SK-N-SH (cell line): ENCODE data around the gene RNF187. TPM values are rescaled to one million over a fixed set of nuclear protein-coding genes. Genes with fewer than 3 reads are reported as not detected.

Source experiments
- CTCF ChIA-PET: fragments of 300-600, 350-600 bp; formaldehyde crosslinking; extraction: SDS; loops from one replicate; lab custom pipeline; 2021; lab: Yijun Ruan, JAX
- POLR2A ChIA-PET: fragments of 350-600 bp; sonication (Branson Sonifier 250); formaldehyde crosslinking; extraction: SDS; loops from one replicate; lab custom pipeline; 2020; ENCODE audit warnings: antibody characterized with exemption, inconsistent platforms; lab: Yijun Ruan, JAX
- DNase-seq: peaks from one replicate; pipeline ENCODE4 v3.0.0; 2012
- H2AFZ ChIP-seq: fragments of 200-600 bp; sonication (generic); 2 replicates; pipeline ENCODE4 v1.8.1; 2016; ENCODE audit warnings: antibody characterized with exemption, mild to moderate bottlenecking, low read depth
- H3F3A ChIP-seq: fragments of 200-600 bp; sonication (generic); replicated peaks from 2 replicates; pipeline ENCODE3; 2016; ENCODE audit warnings: antibody characterized with exemption, mild to moderate bottlenecking; ENCODE audit not compliant: insufficient read depth
- H3K27ac ChIP-seq, 2 experiments: fragments of 200-500 bp in 1 of 2; fragments of 200-600 bp in 1 of 2; sonication (Bioruptor generic) in 1 of 2; sonication (generic), shearing (Covaris generic) in 1 of 2; 2 replicates each; pipeline versions ENCODE4 v1.5.1 to v1.6.1; 2014 to 2016; ENCODE audit warnings: low read depth in 2 of 2, inconsistent platforms in 1 of 2, low read length in 1 of 2, mild to moderate bottlenecking in 1 of 2, mixed read lengths in 1 of 2
- H3K27me3 ChIP-seq: fragments of 200-600 bp; sonication (generic), shearing (Covaris generic); 2 replicates; pipeline ENCODE4 v1.6.1; 2016; ENCODE audit warnings: mixed run types; ENCODE audit not compliant: insufficient read depth
- H3K36me3 ChIP-seq, 2 experiments: fragments of 200-500 bp in 1 of 2; fragments of 200-600 bp in 1 of 2; sonication (Bioruptor generic) in 1 of 2; sonication (generic) in 1 of 2; replicated peaks in 1 of 2; 2 replicates each; pipeline versions ENCODE3 to v1.5.1; 2014 to 2016; ENCODE audit warnings: low read length in 1 of 2, mild to moderate bottlenecking in 1 of 2; ENCODE audit not compliant: insufficient read depth in 2 of 2, control insufficient read depth in 1 of 2
- H3K4me1 ChIP-seq, 2 experiments: fragments of 200-500 bp in 1 of 2; fragments of 200-600 bp in 1 of 2; sonication (Bioruptor generic) in 1 of 2; sonication (generic), shearing (Covaris generic) in 1 of 2; 2 replicates each; pipeline versions ENCODE4 v1.5.1 to v1.6.1; 2014 to 2016; ENCODE audit warnings: low read depth in 1 of 2, low read length in 1 of 2, mixed run types in 1 of 2; ENCODE audit not compliant: insufficient read depth in 2 of 2, control insufficient read depth in 1 of 2
- H3K4me2 ChIP-seq: fragments of 200-600 bp; sonication (generic), shearing (Covaris generic); 2 replicates; pipeline ENCODE4 v1.6.1; 2017; ENCODE audit warnings: mixed run types
- H3K4me3 ChIP-seq, 2 experiments: fragments of 200-500 bp in 1 of 2; fragments of 200-600 bp in 1 of 2; sonication (Bioruptor generic) in 1 of 2; sonication (generic), shearing (Covaris generic) in 1 of 2; 2 replicates each; pipeline versions ENCODE4 v1.5.1 to v1.8.1; 2014 to 2016; ENCODE audit warnings: low read depth in 2 of 2, inconsistent platforms in 1 of 2, low read length in 1 of 2, mild to moderate bottlenecking in 1 of 2, mixed read lengths in 1 of 2, moderate library complexity in 1 of 2
- H3K79me2 ChIP-seq: fragments of 200-600 bp; sonication (generic); 2 replicates; pipeline ENCODE4 v1.8.1; 2017; ENCODE audit warnings: mild to moderate bottlenecking; ENCODE audit not compliant: insufficient read depth
- H3K9ac ChIP-seq: fragments of 200-600 bp; sonication (generic); 2 replicates; pipeline ENCODE4 v1.6.1; 2017; ENCODE audit warnings: mixed run types
- H3K9me2 ChIP-seq: fragments of 200-600 bp; sonication (generic); 2 replicates; pipeline ENCODE4 v1.6.1; 2017; ENCODE audit warnings: mixed run types
- H3K9me3 ChIP-seq: fragments of 200-600 bp; sonication (generic); 2 replicates; pipeline ENCODE4 v1.6.1; 2017; ENCODE audit warnings: mixed run types, mild to moderate bottlenecking, moderate library complexity
- H4K20me1 ChIP-seq: fragments of 200-600 bp; sonication (generic); 2 replicates; pipeline ENCODE4 v1.6.1; 2017; ENCODE audit warnings: mild to moderate bottlenecking, mixed run types; ENCODE audit not compliant: insufficient read depth
- CHD2 ChIP-seq: fragments of 150-350 bp; IDR thresholded peaks from 2 replicates; pipeline ENCODE4 v1.6.1; 2018; ENCODE audit warnings: low read length; ENCODE audit not compliant: partially characterized antibody
- FOSL2 ChIP-seq: IDR thresholded peaks from 2 replicates; pipeline ENCODE4 v1.4.0; 2012; ENCODE audit warnings: low read depth, mild to moderate bottlenecking, moderate library complexity, borderline replicate concordance
- FOXJ3 ChIP-seq: sonication (generic); formaldehyde crosslinking; IDR thresholded peaks from 2 replicates; pipeline ENCODE4 v1.5.1; 2020; ENCODE audit warnings: mild to moderate bottlenecking, missing genetic modification reagents
- MEF2A ChIP-seq: IDR thresholded peaks from 2 replicates; pipeline ENCODE4 v1.4.0; 2012; ENCODE audit warnings: low read depth, borderline replicate concordance
- MXI1 ChIP-seq: IDR thresholded peaks from 2 replicates; pipeline ENCODE4 v1.6.1; 2012; ENCODE audit warnings: mild to moderate bottlenecking, low read depth, low read length, improper control_type of control experiment
- NFIC ChIP-seq: IDR thresholded peaks from 2 replicates; pipeline ENCODE4 v1.4.0; 2012; ENCODE audit warnings: borderline replicate concordance
- RAD21 ChIP-seq: IDR thresholded peaks from 2 replicates; pipeline ENCODE4 v1.6.1; 2012; ENCODE audit warnings: mild to moderate bottlenecking, low read length
- RCOR1 ChIP-seq: fragments of 150-350 bp; IDR thresholded peaks from 2 replicates; pipeline ENCODE4 v1.6.1; 2017; ENCODE audit warnings: antibody characterized with exemption, low read length
- RXRA ChIP-seq: IDR thresholded peaks from 2 replicates; pipeline ENCODE4 v1.4.0; 2012; ENCODE audit warnings: low read depth, mild to moderate bottlenecking, borderline replicate concordance
- SIN3A ChIP-seq: IDR thresholded peaks from 2 replicates; pipeline ENCODE4 v1.6.1; 2012; ENCODE audit warnings: low read depth, mild to moderate bottlenecking, low read length, moderate library complexity, borderline replicate concordance
- SMC3 ChIP-seq: IDR thresholded peaks from 2 replicates; pipeline ENCODE4 v1.6.1; 2012; ENCODE audit warnings: low read depth, low read length, improper control_type of control experiment
- TAF1 ChIP-seq: IDR thresholded peaks from 2 replicates; pipeline ENCODE4 v1.6.1; 2012; ENCODE audit warnings: low read depth, mild to moderate bottlenecking, low read length, moderate library complexity, borderline replicate concordance
- TCF12 ChIP-seq: IDR thresholded peaks from 2 replicates; pipeline ENCODE4 v1.4.0; 2012
- TEAD4 ChIP-seq: IDR thresholded peaks from 2 replicates; pipeline ENCODE4 v1.4.0; 2012; ENCODE audit warnings: mild to moderate bottlenecking, borderline replicate concordance; ENCODE audit not compliant: insufficient read depth
- WGBS: methylation state at CpG from one replicate; pipeline ENCODE4 v1.1.6; 2017; ENCODE audit warnings: low lambda C conversion rate; 5-methylcytosine and 5-hydroxymethylcytosine counted together
- polyA plus RNA-seq, 3 experiments: library from polyadenylated mRNA; depleted of rRNA; stranded (reverse); fragments of >200 nt; gene quantifications; 2 replicates each; pipeline ENCODE4 v1.2.3, GENCODE V29; 2012
- TF ChIP-seq, protein P1 (sequence below): fragments of 200-600 bp; sonication (generic); IDR thresholded peaks from 2 replicates; pipeline ENCODE4 v1.6.1; 2017; ENCODE audit warnings: antibody characterized with exemption, mild to moderate bottlenecking, moderate library complexity
- TF ChIP-seq, protein P2 (sequence below): fragments of 150-350 bp; IDR thresholded peaks from 2 replicates; pipeline ENCODE4 v1.6.1; 2016; ENCODE audit warnings: mild to moderate bottlenecking, low read depth, low read length
- TF ChIP-seq, protein P3 (sequence below): IDR thresholded peaks from 2 replicates; pipeline ENCODE4 v1.6.1; 2012; ENCODE audit warnings: mild to moderate bottlenecking, low read depth, low read length, moderate library complexity

RNF187 gene
- polyA plus RNA-seq, 1 of the 3 experiments (the other 2 are of a cell fraction): 71.1 TPM

DNA sequence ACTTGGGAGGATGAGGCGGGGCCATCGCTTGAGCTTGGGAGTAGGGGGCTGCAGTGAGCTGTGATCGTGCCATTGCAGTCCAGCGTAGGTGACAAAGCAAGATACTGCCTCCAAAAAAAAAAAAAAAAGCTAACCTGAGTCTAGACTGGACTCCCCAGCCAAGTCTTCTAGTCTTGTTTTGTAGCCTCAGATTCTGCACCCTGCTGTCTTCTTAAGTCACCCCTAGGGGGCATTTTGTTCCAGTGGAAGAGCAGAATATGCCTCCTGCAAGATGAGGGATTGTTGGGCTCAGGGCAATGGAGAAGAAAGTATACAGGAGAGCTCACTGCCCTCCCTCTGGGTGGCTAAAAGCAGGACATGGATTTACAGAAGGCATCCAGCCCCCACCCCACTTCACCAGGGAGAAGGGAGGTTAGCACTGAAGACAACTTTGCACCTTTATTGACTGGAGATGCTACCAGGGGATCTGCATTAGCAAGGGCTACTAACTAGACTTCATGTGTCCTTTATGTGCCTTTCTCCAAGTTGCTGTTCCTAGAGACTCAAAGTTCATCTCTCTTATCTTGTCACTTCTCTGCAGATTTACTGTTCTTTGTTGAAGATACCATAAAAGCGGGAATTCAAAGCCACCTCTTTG is 15.3 kb upstream of the RNF187 start:
- no peak overlapping the region for H2AFZ ChIP-seq
- H3K9me3 ChIP-seq: no peaks in the 10 kb centered on the region
- CTCF ChIA-PET: interaction anchor here (0.7 to 1.5 kb wide), 8 partner anchors 8 to 30 kb away, joined by 3 to 7 read pairs (median 3); no protein-coding TSS in a partner anchor
- no peak overlapping the region for H3K4me2 ChIP-seq
- TF ChIP-seq RCOR1 (no peak), NFIC (no peak), SIN3A (no peak), SMC3 (0 out of 2 replicates have a peak, but pooled peaks have one; percentile 21), RAD21 (peak; percentile 43; the same call in 1 of the 2 replicates)
- TF ChIP-seq, protein P1, sequence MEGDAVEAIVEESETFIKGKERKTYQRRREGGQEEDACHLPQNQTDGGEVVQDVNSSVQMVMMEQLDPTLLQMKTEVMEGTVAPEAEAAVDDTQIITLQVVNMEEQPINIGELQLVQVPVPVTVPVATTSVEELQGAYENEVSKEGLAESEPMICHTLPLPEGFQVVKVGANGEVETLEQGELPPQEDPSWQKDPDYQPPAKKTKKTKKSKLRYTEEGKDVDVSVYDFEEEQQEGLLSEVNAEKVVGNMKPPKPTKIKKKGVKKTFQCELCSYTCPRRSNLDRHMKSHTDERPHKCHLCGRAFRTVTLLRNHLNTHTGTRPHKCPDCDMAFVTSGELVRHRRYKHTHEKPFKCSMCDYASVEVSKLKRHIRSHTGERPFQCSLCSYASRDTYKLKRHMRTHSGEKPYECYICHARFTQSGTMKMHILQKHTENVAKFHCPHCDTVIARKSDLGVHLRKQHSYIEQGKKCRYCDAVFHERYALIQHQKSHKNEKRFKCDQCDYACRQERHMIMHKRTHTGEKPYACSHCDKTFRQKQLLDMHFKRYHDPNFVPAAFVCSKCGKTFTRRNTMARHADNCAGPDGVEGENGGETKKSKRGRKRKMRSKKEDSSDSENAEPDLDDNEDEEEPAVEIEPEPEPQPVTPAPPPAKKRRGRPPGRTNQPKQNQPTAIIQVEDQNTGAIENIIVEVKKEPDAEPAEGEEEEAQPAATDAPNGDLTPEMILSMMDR: peak; percentile 53
- H3K27me3 ChIP-seq: no peaks in the 10 kb centered on the region; the same call in 1 of the 2 replicates
- WGBS: 82% methylated on average over 5 of the region's 5 CpGs
- POLR2A ChIA-PET: no interaction called here
- no peaks in the 10 kb centered on the region for H3K9me2 ChIP-seq
- DNase-seq: peak; percentile 53
- no peaks in the 10 kb centered on the region for H3K79me2 ChIP-seq
- no peaks in the 10 kb centered on the region for H3K4me1 ChIP-seq
- no peaks in the 10 kb centered on the region for H4K20me1 ChIP-seq
- no peak overlapping the region for H3K4me3 ChIP-seq
- no peaks in the 10 kb centered on the region for H3K36me3 ChIP-seq
- H3F3A ChIP-seq: no peaks in the 10 kb centered on the region
- no peak overlapping the region for H3K9ac ChIP-seq
- no peak overlapping the region for H3K27ac ChIP-seq

DNA sequence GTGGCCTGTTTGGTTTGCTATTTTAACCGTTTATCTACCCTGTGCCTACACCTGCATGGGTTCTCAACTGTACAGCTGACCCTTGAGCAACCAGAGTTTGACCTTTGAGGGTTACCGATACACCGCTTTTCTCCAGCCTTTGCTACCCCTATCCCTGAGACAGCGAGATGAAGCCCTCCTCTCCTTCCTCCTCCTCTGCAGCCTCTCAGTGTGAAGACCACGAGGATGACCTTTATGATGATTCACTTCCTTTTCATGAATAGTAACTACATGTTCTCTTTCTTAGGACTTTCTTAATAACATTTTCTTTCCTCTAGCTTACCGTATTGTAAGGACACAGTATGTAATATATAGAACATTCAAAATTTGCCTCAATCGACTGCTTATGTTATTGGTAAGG is 14.5 kb upstream of the RNF187 start:
- Histone ChIP-seq H3K9me3 (no peaks in the 10 kb centered on the region), H3K27ac (no peak overlapping the region), H2AFZ (no peak overlapping the region), H4K20me1 (no peaks in the 10 kb centered on the region), H3K4me3 (no peak overlapping the region), H3K4me1 (no peaks in the 10 kb centered on the region), H3K36me3 (no peaks in the 10 kb centered on the region), H3K4me2 (no peak overlapping the region), H3K27me3 (no peaks in the 10 kb centered on the region; the same call in 1 of the 2 replicates), H3K9ac (no peak overlapping the region), H3F3A (no peaks in the 10 kb centered on the region), H3K79me2 (no peaks in the 10 kb centered on the region), H3K9me2 (no peaks in the 10 kb centered on the region)
- ChIA-PET CTCF (interaction anchor here (0.9 to 1.5 kb wide), 4 partner anchors 9 to 28 kb away, joined by 3 to 6 read pairs (median 3); no protein-coding TSS in a partner anchor), POLR2A (interaction anchor here (0.9 kb wide), 1 partner anchor 15 kb away, joined by 3 read pairs; no protein-coding TSS in a partner anchor)
- WGBS: 49% methylated on average over 7 of the region's 7 CpGs
- no peak for DNase-seq
- TF ChIP-seq, protein P2, sequence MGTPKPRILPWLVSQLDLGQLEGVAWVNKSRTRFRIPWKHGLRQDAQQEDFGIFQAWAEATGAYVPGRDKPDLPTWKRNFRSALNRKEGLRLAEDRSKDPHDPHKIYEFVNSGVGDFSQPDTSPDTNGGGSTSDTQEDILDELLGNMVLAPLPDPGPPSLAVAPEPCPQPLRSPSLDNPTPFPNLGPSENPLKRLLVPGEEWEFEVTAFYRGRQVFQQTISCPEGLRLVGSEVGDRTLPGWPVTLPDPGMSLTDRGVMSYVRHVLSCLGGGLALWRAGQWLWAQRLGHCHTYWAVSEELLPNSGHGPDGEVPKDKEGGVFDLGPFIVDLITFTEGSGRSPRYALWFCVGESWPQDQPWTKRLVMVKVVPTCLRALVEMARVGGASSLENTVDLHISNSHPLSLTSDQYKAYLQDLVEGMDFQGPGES: no peak
- TF ChIP-seq SMC3 (no peak), FOXJ3 (CRISPR knock-in tag) (no peak), TEAD4 (no peak), FOSL2 (no peak), SIN3A (no peak), TCF12 (no peak), TAF1 (no peak), CHD2 (no peak), RXRA (no peak), RAD21 (no peak), MEF2A (no peak), MXI1 (no peak)
- TF ChIP-seq, protein P3, sequence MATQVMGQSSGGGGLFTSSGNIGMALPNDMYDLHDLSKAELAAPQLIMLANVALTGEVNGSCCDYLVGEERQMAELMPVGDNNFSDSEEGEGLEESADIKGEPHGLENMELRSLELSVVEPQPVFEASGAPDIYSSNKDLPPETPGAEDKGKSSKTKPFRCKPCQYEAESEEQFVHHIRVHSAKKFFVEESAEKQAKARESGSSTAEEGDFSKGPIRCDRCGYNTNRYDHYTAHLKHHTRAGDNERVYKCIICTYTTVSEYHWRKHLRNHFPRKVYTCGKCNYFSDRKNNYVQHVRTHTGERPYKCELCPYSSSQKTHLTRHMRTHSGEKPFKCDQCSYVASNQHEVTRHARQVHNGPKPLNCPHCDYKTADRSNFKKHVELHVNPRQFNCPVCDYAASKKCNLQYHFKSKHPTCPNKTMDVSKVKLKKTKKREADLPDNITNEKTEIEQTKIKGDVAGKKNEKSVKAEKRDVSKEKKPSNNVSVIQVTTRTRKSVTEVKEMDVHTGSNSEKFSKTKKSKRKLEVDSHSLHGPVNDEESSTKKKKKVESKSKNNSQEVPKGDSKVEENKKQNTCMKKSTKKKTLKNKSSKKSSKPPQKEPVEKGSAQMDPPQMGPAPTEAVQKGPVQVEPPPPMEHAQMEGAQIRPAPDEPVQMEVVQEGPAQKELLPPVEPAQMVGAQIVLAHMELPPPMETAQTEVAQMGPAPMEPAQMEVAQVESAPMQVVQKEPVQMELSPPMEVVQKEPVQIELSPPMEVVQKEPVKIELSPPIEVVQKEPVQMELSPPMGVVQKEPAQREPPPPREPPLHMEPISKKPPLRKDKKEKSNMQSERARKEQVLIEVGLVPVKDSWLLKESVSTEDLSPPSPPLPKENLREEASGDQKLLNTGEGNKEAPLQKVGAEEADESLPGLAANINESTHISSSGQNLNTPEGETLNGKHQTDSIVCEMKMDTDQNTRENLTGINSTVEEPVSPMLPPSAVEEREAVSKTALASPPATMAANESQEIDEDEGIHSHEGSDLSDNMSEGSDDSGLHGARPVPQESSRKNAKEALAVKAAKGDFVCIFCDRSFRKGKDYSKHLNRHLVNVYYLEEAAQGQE: no peak
- TF ChIP-seq, protein P1: no peak
